Panc1 (cell line): ENCODE results near the gene KRTAP5-6. TPM values are rescaled to one million over a fixed set of nuclear protein-coding genes. Genes with fewer than 3 reads are reported as not detected.

Experiments used
- ATAC-seq: fragments of 200-7000 bp; cut with Tn5 transposase; 2 replicates; pipeline ENCODE4 v1.9.1; 2020; ENCODE audit warnings: mild to moderate bottlenecking, moderate library complexity
- Bru-seq: library from RNA; stranded (reverse); fragments of 400-500 nt; gene quantifications from one replicate; lab custom pipeline; 2021; lab: Mats Ljungman, UMichigan
- BruChase-seq, 2 experiments: library from RNA; stranded (reverse); fragments of 400-500 nt; gene quantifications; one replicate each; lab custom pipeline; 2021; lab: Mats Ljungman, UMichigan
- BruUV-seq: library from RNA; stranded (reverse); fragments of 400-500 nt; replicated peaks from 2 replicates; lab custom pipeline; 2021; lab: Mats Ljungman, UMichigan
- CTCF ChIA-PET: fragments of 300-600 bp; sonication (Branson Sonifier 250); formaldehyde crosslinking; loops from one replicate; lab custom pipeline; 2022; ENCODE audit warnings: antibody characterized with exemption; lab: Charles Lee
- POLR2A ChIA-PET: fragments of 300-600 bp; sonication (Branson Sonifier 250); formaldehyde crosslinking; loops from one replicate; lab custom pipeline; 2022; ENCODE audit warnings: antibody characterized with exemption; lab: Charles Lee
- DNase-seq: peaks from one replicate; pipeline ENCODE4 v3.0.0-alpha.2; 2010; ENCODE audit warnings: low read depth, low spot score
- H3K27ac ChIP-seq: 2 replicates; pipeline ENCODE4 v1.5.1; 2011; ENCODE audit warnings: mild to moderate bottlenecking, low read length, inconsistent platforms
- H3K27me3 ChIP-seq: fragments of 200-500 bp; sonication (Bioruptor generic); 2 replicates; pipeline ENCODE4 v1.6.0; 2014; ENCODE audit warnings: low read length, inconsistent platforms; ENCODE audit not compliant: control insufficient read depth, insufficient read depth
- H3K36me3 ChIP-seq: fragments of 200-500 bp; sonication (Bioruptor generic); 2 replicates; pipeline ENCODE4 v1.5.1; 2014; ENCODE audit warnings: inconsistent platforms, mild to moderate bottlenecking, low read length, moderate library complexity; ENCODE audit not compliant: control insufficient read depth, insufficient read depth
- H3K4me1 ChIP-seq: 2 replicates; pipeline ENCODE4 v1.5.1; 2011; ENCODE audit warnings: inconsistent platforms, mild to moderate bottlenecking, low read length, moderate library complexity; ENCODE audit not compliant: control insufficient read depth, insufficient read depth
- H3K4me3 ChIP-seq, 2 experiments: 2 replicates each; pipeline ENCODE4 v1.5.1; 2011 to 2012; ENCODE audit warnings: low read depth in 2 of 2, low read length in 2 of 2, mild to moderate bottlenecking in 2 of 2, inconsistent platforms in 1 of 2, moderate library complexity in 1 of 2
- H3K9me3 ChIP-seq: fragments of 200-500 bp; sonication (Bioruptor generic); 2 replicates; pipeline ENCODE4 v1.5.1; 2014; ENCODE audit warnings: low read depth, mild to moderate bottlenecking, inconsistent platforms, low read length, moderate library complexity; ENCODE audit not compliant: control insufficient read depth, insufficient read depth
- CTCF ChIP-seq: fragments of 450-650 bp; IDR thresholded peaks from 2 replicates; pipeline ENCODE4 v1.5.1; 2017; ENCODE audit warnings: mild to moderate bottlenecking
- POLR2AphosphoS5 ChIP-seq: IDR thresholded peaks from 2 replicates; pipeline ENCODE4 v1.6.1; 2012; ENCODE audit warnings: mild to moderate bottlenecking, low read depth, low read length, moderate library complexity
- SIN3A ChIP-seq: IDR thresholded peaks from 2 replicates; pipeline ENCODE4 v1.6.1; 2012; ENCODE audit warnings: low read depth, mild to moderate bottlenecking, low read length, moderate library complexity, borderline replicate concordance; ENCODE audit not compliant: insufficient read depth
- TCF7L2 ChIP-seq: IDR thresholded peaks from 2 replicates; pipeline ENCODE4 v1.6.1; 2011; ENCODE audit warnings: mild to moderate bottlenecking, low read depth, low read length, inconsistent platforms
- in situ Hi-C: cut with HindIII; loops from 2 replicates; pipeline ENCODE4 v1.10.0; 2016; ENCODE audit warnings: low sequenced_read_pairs, low pct_unique_long_range_greater_than_20kb
- intact Hi-C: fragments of 100-400 bp; cut with micrococcal nuclease; formaldehyde crosslinking; loops from one replicate; pipeline ENCODE4 v1.10.0; 2022; ENCODE audit not compliant: unreplicated experiment
- long read RNA-seq: library from polyadenylated mRNA; unstranded; transcript quantifications from one replicate; pipeline ENCODE4 v2.0.0, GENCODE V29; 2021; ENCODE audit not compliant: unreplicated experiment
- polyA plus RNA-seq: library from polyadenylated mRNA; unstranded; fragments of >200 nt; gene quantifications from one replicate; pipeline ENCODE4 v1.2.1, GENCODE V29; 2012; ENCODE audit warnings: missing spikeins; ENCODE audit not compliant: insufficient read length
- total RNA-seq: library from RNA; stranded (reverse); gene quantifications from one replicate; pipeline ENCODE4 v1.2.1, GENCODE V29; 2021; ENCODE audit not compliant: unreplicated experiment
- TF ChIP-seq, protein P1 (sequence below), 2 experiments: IDR thresholded peaks; 2 replicates each; pipeline ENCODE4 v1.6.1; 2011 to 2012; ENCODE audit warnings: low read depth in 2 of 2, control low read depth in 1 of 2, low read length in 1 of 2, mild to moderate bottlenecking in 1 of 2, moderate library complexity in 1 of 2; ENCODE audit not compliant: insufficient read depth in 1 of 2

Gene KRTAP5-6
- total RNA-seq (not detected), Bru-seq, nascent RNA (not detected), BruChase-seq, experiment 1, labeled RNA remaining after a 2-hour chase (not detected), BruChase-seq, experiment 2, labeled RNA remaining after a 6-hour chase (not detected)
- polyA plus RNA-seq = not detected
- long read RNA-seq = 0 reads

GRCh38 chr11:1696608-1697570, at the start of gene KRTAP5-6:
KRTAP5-6 (plus strand) TSS chr11:1697195; CDS start chr11:1697246, 51 bp downstream.
- H3K4me1 ChIP-seq = peaks cover 17% of the 10 kb centered on the region
- no peak within 1 kb of the TSS for H3K4me3 ChIP-seq
- no peak within 1 kb of the TSS; the same call in 1 of the 2 replicates for H3K27ac ChIP-seq
- ATAC-seq = no peak
- no TSS peak for BruUV-seq
- TF ChIP-seq POLR2AphosphoS5 (no peak), CTCF (no peak)
- H3K27me3 ChIP-seq = no peaks in the 10 kb centered on the region
- H3K9me3 ChIP-seq = no peaks in the 10 kb centered on the region
- H3K36me3 ChIP-seq = no peaks in the 10 kb centered on the region
- CTCF ChIA-PET = interaction anchor here (0.7 to 0.8 kb wide), 2 partner anchors 44 to 136 kb away, joined by 4 read pairs; no protein-coding TSS in a partner anchor
- in situ Hi-C loops = no loop called here
- intact Hi-C loops = no loop called here
- POLR2A ChIA-PET = no interaction called here
- no peak for DNase-seq

GRCh38 chr11:1647901-1648652, 48.9 kb upstream of the KRTAP5-6 start:
- 0 out of 2 replicates have a peak, but pooled peaks cover under 1% of the 10 kb centered on the region for H3K4me1 ChIP-seq
- POLR2A ChIA-PET = no interaction called here
- no TSS peak for BruUV-seq
- ATAC-seq (no peak), DNase-seq (no peak)
- TF ChIP-seq CTCF = no peak
- no peak for TF ChIP-seq TCF7L2
- TF ChIP-seq POLR2AphosphoS5 = no peak
- TF ChIP-seq SIN3A = no peak
- TF ChIP-seq, protein P1, sequence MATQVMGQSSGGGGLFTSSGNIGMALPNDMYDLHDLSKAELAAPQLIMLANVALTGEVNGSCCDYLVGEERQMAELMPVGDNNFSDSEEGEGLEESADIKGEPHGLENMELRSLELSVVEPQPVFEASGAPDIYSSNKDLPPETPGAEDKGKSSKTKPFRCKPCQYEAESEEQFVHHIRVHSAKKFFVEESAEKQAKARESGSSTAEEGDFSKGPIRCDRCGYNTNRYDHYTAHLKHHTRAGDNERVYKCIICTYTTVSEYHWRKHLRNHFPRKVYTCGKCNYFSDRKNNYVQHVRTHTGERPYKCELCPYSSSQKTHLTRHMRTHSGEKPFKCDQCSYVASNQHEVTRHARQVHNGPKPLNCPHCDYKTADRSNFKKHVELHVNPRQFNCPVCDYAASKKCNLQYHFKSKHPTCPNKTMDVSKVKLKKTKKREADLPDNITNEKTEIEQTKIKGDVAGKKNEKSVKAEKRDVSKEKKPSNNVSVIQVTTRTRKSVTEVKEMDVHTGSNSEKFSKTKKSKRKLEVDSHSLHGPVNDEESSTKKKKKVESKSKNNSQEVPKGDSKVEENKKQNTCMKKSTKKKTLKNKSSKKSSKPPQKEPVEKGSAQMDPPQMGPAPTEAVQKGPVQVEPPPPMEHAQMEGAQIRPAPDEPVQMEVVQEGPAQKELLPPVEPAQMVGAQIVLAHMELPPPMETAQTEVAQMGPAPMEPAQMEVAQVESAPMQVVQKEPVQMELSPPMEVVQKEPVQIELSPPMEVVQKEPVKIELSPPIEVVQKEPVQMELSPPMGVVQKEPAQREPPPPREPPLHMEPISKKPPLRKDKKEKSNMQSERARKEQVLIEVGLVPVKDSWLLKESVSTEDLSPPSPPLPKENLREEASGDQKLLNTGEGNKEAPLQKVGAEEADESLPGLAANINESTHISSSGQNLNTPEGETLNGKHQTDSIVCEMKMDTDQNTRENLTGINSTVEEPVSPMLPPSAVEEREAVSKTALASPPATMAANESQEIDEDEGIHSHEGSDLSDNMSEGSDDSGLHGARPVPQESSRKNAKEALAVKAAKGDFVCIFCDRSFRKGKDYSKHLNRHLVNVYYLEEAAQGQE (IDR thresholded peaks at IDR 0.05; ENCODE audit: insufficient read depth in 1 of 2, low read depth in 2 of 2, low read length in 1 of 2) = no peak
- no peak overlapping the region for H3K27ac ChIP-seq
- CTCF ChIA-PET = interaction anchor here (0.6 to 0.7 kb wide), 3 partner anchors 17 to 273 kb away, joined by 3 to 9 read pairs (median 4); no protein-coding TSS in a partner anchor
- in situ Hi-C loops (no loop called here), intact Hi-C loops (no loop called here)
- no peaks in the 10 kb centered on the region for H3K36me3 ChIP-seq
- no peak overlapping the region for H3K4me3 ChIP-seq
- no peaks in the 10 kb centered on the region for H3K27me3 ChIP-seq
- no peaks in the 10 kb centered on the region for H3K9me3 ChIP-seq
